ENCODE measurements around the gene GEMIN7. TPM values are rescaled to one million over a fixed set of nuclear protein-coding genes. Genes with fewer than 3 reads are reported as not detected.

The GEMIN7 gene
- total RNA-seq, 2 donors from 2014 or later = 11.2 to 16.0 TPM

DNA sequence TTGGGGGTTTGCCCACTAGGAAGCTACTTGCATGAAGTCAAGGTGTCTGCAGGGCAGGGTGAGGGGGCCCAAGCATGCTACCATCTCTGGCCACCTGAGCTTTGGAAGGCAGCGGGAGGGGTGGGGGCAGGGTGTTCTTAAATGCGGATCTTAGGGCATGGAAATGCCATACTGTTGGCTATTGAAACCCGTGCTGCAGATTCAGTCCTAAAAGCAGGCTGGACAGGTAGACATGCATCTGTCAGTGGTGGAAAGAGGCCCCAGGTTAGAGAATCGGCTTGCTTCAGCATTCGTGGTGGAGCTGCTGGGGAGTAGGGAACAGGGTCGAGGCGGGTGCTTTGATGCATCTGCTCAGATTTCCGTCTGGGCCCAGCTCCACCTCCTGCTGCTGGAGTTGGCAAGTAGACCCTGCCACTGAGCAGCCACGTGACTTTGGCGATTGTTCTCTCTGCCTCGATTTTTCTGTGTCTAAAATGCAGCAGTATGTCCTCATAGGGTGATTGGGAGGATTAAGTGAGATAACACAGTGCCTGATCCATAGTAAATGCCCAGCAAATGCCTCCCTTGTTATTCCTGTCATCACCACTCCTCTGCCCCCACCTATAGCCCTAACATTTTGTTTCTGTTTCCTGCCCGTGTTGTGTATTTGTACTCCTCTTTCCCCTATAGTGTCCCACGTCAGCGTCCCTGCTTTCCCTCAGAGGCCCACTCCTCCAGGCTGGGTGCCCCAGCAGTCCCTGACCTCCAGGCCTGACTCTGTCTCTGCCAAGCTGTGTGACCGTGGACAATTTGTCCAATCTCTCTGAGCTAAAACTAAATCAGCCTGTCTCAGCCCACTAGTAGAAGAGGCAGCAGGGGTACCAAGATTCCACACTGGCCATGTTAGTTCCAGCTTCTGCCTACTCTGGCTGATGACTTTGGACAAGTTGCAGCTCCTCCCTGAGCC lies 19.7 kb downstream of the GEMIN7 start:
- Histone ChIP-seq H3K9me3 (no peaks in the 10 kb centered on the region), H3K36me3 (no peaks in the 10 kb centered on the region), H3K4me3 (no peak overlapping the region), H3K4me1 (ENCODE audit: control insufficient read depth in 1 of 2, low read depth in 2 of 2) (peaks cover 20 to 37% of the 10 kb centered on the region in 2 donors), H3K27ac (no peak overlapping the region), H3K27me3 (replicated peaks; ENCODE audit: insufficient read depth) (no peaks in the 10 kb centered on the region)
- ATAC-seq (ENCODE audit: insufficient number of reproducible peaks, low FRiP score, low read depth) (no peak), DNase-seq (ENCODE audit: low spot score) (no peak)
- no peak for TF ChIP-seq CTCF (IDR thresholded peaks at IDR 0.05)

DNA sequence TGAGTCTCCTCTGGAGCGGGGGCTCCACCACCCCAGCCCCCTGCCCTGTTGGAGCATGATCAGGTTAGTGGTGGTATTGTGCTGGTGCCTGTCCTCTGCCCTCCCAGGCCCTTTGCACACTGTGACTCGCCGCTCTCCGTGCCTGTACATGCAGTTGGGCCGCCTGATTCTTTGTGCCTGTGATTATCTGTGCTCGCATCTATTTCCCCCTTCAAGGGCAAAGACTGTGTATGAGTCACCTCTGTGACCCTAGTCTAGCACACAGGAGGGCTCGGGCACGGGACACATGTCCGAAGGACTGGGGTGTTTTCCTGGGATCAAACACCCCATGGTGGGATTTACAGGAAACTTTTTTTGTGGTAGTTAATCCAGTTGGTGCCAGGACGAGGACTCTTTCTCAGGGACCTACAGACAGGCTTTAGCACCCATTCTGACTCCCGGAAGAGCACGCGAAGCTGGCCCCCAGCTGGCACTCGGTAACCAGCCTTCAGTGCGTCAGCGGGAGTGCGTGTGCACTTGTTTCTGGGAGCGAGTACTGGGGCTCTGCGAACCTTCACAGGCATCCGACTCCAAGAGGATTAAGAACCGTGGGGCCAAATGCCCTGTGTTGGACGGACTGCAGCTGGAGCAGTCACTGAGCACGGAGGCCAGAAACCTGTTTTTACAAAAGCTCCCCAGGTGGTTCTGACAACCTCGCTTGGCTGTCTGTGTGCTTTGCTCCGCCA lies 20.6 kb downstream of the GEMIN7 start:
- no peak overlapping the region for H3K4me3 ChIP-seq
- no peaks in the 10 kb centered on the region for H3K9me3 ChIP-seq
- H3K27me3 ChIP-seq (replicated peaks; ENCODE audit: insufficient read depth) = no peaks in the 10 kb centered on the region
- no peaks in the 10 kb centered on the region for H3K36me3 ChIP-seq
- H3K27ac ChIP-seq = no peak overlapping the region
- DNase-seq (ENCODE audit: low spot score) (no peak), ATAC-seq (ENCODE audit: insufficient number of reproducible peaks, low FRiP score, low read depth) (no peak)
- H3K4me1 ChIP-seq (ENCODE audit: control insufficient read depth in 1 of 2, low read depth in 2 of 2) = peaks cover 11 to 28% of the 10 kb centered on the region in 2 donors
- TF ChIP-seq CTCF (IDR thresholded peaks at IDR 0.05) = no peak

GRCh38 chr19:45100201-45100600 lies 21.1 kb downstream of the GEMIN7 start:
- H3K4me1 ChIP-seq (ENCODE audit: control insufficient read depth in 1 of 2, low read depth in 2 of 2) = peaks cover 8 to 23% of the 10 kb centered on the region in 2 donors
- H3K27me3 ChIP-seq (replicated peaks; ENCODE audit: insufficient read depth) = no peaks in the 10 kb centered on the region
- H3K9me3 ChIP-seq = no peaks in the 10 kb centered on the region
- no peaks in the 10 kb centered on the region for H3K36me3 ChIP-seq
- no peak for ATAC-seq (ENCODE audit: insufficient number of reproducible peaks, low FRiP score, low read depth)
- DNase-seq (ENCODE audit: low spot score) = no peak
- H3K27ac ChIP-seq = no peak overlapping the region
- TF ChIP-seq CTCF (IDR thresholded peaks at IDR 0.05) = no peak
- H3K4me3 ChIP-seq = no peak overlapping the region

GRCh38 chr19:45100846-45101252 lies 21.8 kb downstream of the GEMIN7 start:
- no peak for TF ChIP-seq CTCF (IDR thresholded peaks at IDR 0.05)
- H3K4me3 ChIP-seq = no peak overlapping the region
- no peak for ATAC-seq (ENCODE audit: insufficient number of reproducible peaks, low FRiP score, low read depth)
- H3K27ac ChIP-seq = no peak overlapping the region
- DNase-seq (ENCODE audit: low spot score) = no peak
- H3K9me3 ChIP-seq = no peaks in the 10 kb centered on the region
- H3K4me1 ChIP-seq (ENCODE audit: control insufficient read depth in 1 of 2, low read depth in 2 of 2) = peaks cover 4 to 16% of the 10 kb centered on the region in 2 donors
- H3K36me3 ChIP-seq = no peaks in the 10 kb centered on the region
- H3K27me3 ChIP-seq (replicated peaks; ENCODE audit: insufficient read depth) = no peaks in the 10 kb centered on the region

GRCh38 chr19:45101806-45102205 lies 22.7 kb downstream of the GEMIN7 start:
- ATAC-seq (ENCODE audit: insufficient number of reproducible peaks, low FRiP score, low read depth) (no peak), DNase-seq (ENCODE audit: low spot score) (no peak)
- Histone ChIP-seq H3K27me3 (replicated peaks; ENCODE audit: insufficient read depth) (no peaks in the 10 kb centered on the region), H3K4me3 (no peak overlapping the region), H3K4me1 (ENCODE audit: control insufficient read depth in 1 of 2, low read depth in 2 of 2) (peaks cover 4 to 14% of the 10 kb centered on the region in 2 donors), H3K9me3 (no peaks in the 10 kb centered on the region), H3K27ac (no peak overlapping the region), H3K36me3 (no peaks in the 10 kb centered on the region)
- TF ChIP-seq CTCF (IDR thresholded peaks at IDR 0.05) = no peak

Measured in thoracic aorta (tissue), 2 donors.